Embryonic facial prominence (tissue), 1 donor: Measurements from ENCODE around the gene MYO18B.

Experiments used
- DNase-seq: peaks from one replicate; pipeline ENCODE4 v3.0.0-alpha.2; 2016; ENCODE audit errors: extremely low spot score

Gene MYO18B

GRCh38 chr22:25848954-25849353 is 107.0 kb downstream of the MYO18B start:
- DNase-seq = no peak

- no peak for DNase-seq
Observed at GRCh38 chr22:25849522-25849921, 107.5 kb downstream of the MYO18B start.

GRCh38 chr22:25852223-25852622 is 110.2 kb downstream of the MYO18B start:
- no peak for DNase-seq

- DNase-seq = no peak
Observed at GRCh38 chr22:25853078-25853477, 111.1 kb downstream of the MYO18B start.

- no peak for DNase-seq
Observed at GRCh38 chr22:25853501-25854284, 111.7 kb downstream of the MYO18B start.

GRCh38 chr22:25869771-25870170 is 127.8 kb downstream of the MYO18B start:
- DNase-seq = no peak

GRCh38 chr22:25874327-25874726 is 132.3 kb downstream of the MYO18B start:
- no peak for DNase-seq

GRCh38 chr22:25875461-25875860 is 133.5 kb downstream of the MYO18B start:
- DNase-seq = no peak

GRCh38 chr22:25876871-25877270 is 134.9 kb downstream of the MYO18B start:
- no peak for DNase-seq

GRCh38 chr22:25878933-25879332 is 136.9 kb downstream of the MYO18B start:
- no peak for DNase-seq

- DNase-seq = no peak
Observed at GRCh38 chr22:25880524-25880923, 138.5 kb downstream of the MYO18B start.

- DNase-seq = no peak
Observed at GRCh38 chr22:25881210-25881755, 139.3 kb downstream of the MYO18B start.

GRCh38 chr22:25882360-25882759 is 140.4 kb downstream of the MYO18B start:
- no peak for DNase-seq

- no peak for DNase-seq
Observed at GRCh38 chr22:25883482-25884033, 141.6 kb downstream of the MYO18B start.

GRCh38 chr22:25884121-25884520 is 142.1 kb downstream of the MYO18B start:
- no peak for DNase-seq

- no peak for DNase-seq
Observed at GRCh38 chr22:25888399-25889054, 146.5 kb downstream of the MYO18B start.

- DNase-seq = no peak
Observed at GRCh38 chr22:25890651-25891050, 148.7 kb downstream of the MYO18B start.

- no peak for DNase-seq
Observed at GRCh38 chr22:25892678-25893077, 150.7 kb downstream of the MYO18B start.

- no peak for DNase-seq
Observed at GRCh38 chr22:25895678-25896077, 153.7 kb downstream of the MYO18B start.

GRCh38 chr22:25896098-25896497 is 154.1 kb downstream of the MYO18B start:
- DNase-seq = no peak

GRCh38 chr22:25896592-25896991 is 154.6 kb downstream of the MYO18B start:
- DNase-seq = no peak

GRCh38 chr22:25898707-25899365 is 156.8 kb downstream of the MYO18B start:
- DNase-seq = no peak
